GM12891 (cell line): ENCODE data around the gene TMEM185B.

Source experiments
- POLR2A ChIP-seq: IDR thresholded peaks from 2 replicates; pipeline ENCODE4 v1.6.1; 2011; ENCODE audit warnings: low read depth, low read length, control low read depth
- POLR2AphosphoS5 ChIP-seq: IDR thresholded peaks from 2 replicates; pipeline ENCODE4 v1.6.1; 2011; ENCODE audit warnings: low read depth, low read length, control low read depth

GRCh38 chr2:120245520-120246332 is 22.5 kb upstream of the TMEM185B start:
- TF ChIP-seq POLR2A (no peak), POLR2AphosphoS5 (no peak)
